GM12878 (cell line): ENCODE measurements around the gene CD83. TPM values are rescaled to one million over a fixed set of nuclear protein-coding genes. Genes with fewer than 3 reads are reported as not detected.
A peak's percentile ranks its signal among the peaks of the same experiment; 100 is the strongest.

ENCODE experiments used
- EED ChIP-seq: sonication (generic); IDR thresholded peaks from 2 replicates; pipeline ENCODE4 v1.6.1; 2016; ENCODE audit warnings: antibody characterized with exemption, low read depth
- LARP7 ChIP-seq: fragments of 450-650 bp; IDR thresholded peaks from 2 replicates; pipeline ENCODE4 v1.6.1; 2017; ENCODE audit warnings: mild to moderate bottlenecking
- SIN3A ChIP-seq: IDR thresholded peaks from 2 replicates; pipeline ENCODE4 v1.6.1; 2012; ENCODE audit warnings: low read depth, low read length, improper control_type of control experiment
- TCF7 ChIP-seq: IDR thresholded peaks from 2 replicates; pipeline ENCODE4 v1.6.1; 2014; ENCODE audit warnings: antibody characterized with exemption, borderline replicate concordance
- ZNF24 ChIP-seq: fragments of 450-650 bp; IDR thresholded peaks from 2 replicates; pipeline ENCODE4 v1.6.1; 2017; ENCODE audit warnings: antibody characterized with exemption, mild to moderate bottlenecking
- polyA plus RNA-seq, 11 experiments: library from polyadenylated mRNA; depleted of rRNA in 4 of 11; unstranded in 6 of 11; stranded (reverse) in 5 of 11; fragments of >200 nt; fragmentation: Nextera tagmentation in 4 of 11; fragmentation: Illumina TruSeq in 1 of 11; extraction: Ambion mirVana in 4 of 11; extraction: Trizol in 1 of 11; gene quantifications; 1 replicate in 1 of 11; 2 replicates in 10 of 11; pipeline versions ENCODE4 v1.2.1 to v1.2.3, GENCODE V29; 2011 to 2016; ENCODE audit warnings: inconsistent platforms in 2 of 11, missing spikeins in 2 of 11, low read depth in 1 of 11
- total RNA-seq, 4 experiments: library from RNA; depleted of rRNA in 3 of 4; stranded (reverse); fragments of >200 nt in 3 of 4; fragmentation: Illumina TruSeq in 1 of 4; extraction: Trizol in 1 of 4; gene quantifications; 2 replicates each; pipeline versions ENCODE4 v1.2.1 to v1.2.3, GENCODE V29; 2013 to 2021
- TF ChIP-seq, protein P1 (sequence below): IDR thresholded peaks from 2 replicates; pipeline ENCODE4 v1.6.1; 2012; ENCODE audit warnings: improper control_type of control experiment, low read depth, low read length; ENCODE audit not compliant: insufficient replicate concordance
- TF ChIP-seq, protein P2 (sequence below): fragments of 450-650 bp; conservative IDR thresholded peaks from 2 replicates; pipeline ENCODE4 v1.6.1; 2017; ENCODE audit warnings: mild to moderate bottlenecking, moderate library complexity

CD83 gene
- total and polyA plus RNA-seq, 10 of the 15 experiments (the other 5 are each of a cell fraction or from before 2014, with no cell fraction given), result 76.1 to 174 (median 129) TPM

DNA sequence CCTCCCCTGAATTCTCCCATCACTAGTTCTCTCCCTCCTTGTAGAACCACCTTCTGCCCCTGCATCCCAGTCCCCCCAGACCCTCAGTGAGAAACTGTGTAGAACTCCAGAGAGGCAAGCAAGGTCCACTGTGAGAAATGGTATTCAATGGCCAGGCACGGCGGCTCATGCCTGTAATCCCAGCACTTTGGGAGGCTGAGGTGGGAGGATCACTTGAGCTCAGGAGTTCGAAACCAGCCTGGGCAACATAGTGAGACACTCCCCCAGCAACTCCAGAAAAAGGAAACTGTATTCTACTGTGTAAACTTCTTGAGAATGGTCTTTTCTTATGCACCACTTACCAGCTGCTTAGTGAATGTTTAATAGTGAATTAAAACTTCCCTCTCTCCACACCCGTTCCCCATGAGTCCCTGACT, 8.2 kb upstream of the CD83 start (continued):
- TF ChIP-seq LARP7 (peak; percentile 7; the same call in 1 of the 2 replicates), SIN3A (no peak), ZNF24 (peak; percentile 63; the same call in 1 of the 2 replicates), TCF7 (no peak), EED (no peak)
- TF ChIP-seq, protein P1, sequence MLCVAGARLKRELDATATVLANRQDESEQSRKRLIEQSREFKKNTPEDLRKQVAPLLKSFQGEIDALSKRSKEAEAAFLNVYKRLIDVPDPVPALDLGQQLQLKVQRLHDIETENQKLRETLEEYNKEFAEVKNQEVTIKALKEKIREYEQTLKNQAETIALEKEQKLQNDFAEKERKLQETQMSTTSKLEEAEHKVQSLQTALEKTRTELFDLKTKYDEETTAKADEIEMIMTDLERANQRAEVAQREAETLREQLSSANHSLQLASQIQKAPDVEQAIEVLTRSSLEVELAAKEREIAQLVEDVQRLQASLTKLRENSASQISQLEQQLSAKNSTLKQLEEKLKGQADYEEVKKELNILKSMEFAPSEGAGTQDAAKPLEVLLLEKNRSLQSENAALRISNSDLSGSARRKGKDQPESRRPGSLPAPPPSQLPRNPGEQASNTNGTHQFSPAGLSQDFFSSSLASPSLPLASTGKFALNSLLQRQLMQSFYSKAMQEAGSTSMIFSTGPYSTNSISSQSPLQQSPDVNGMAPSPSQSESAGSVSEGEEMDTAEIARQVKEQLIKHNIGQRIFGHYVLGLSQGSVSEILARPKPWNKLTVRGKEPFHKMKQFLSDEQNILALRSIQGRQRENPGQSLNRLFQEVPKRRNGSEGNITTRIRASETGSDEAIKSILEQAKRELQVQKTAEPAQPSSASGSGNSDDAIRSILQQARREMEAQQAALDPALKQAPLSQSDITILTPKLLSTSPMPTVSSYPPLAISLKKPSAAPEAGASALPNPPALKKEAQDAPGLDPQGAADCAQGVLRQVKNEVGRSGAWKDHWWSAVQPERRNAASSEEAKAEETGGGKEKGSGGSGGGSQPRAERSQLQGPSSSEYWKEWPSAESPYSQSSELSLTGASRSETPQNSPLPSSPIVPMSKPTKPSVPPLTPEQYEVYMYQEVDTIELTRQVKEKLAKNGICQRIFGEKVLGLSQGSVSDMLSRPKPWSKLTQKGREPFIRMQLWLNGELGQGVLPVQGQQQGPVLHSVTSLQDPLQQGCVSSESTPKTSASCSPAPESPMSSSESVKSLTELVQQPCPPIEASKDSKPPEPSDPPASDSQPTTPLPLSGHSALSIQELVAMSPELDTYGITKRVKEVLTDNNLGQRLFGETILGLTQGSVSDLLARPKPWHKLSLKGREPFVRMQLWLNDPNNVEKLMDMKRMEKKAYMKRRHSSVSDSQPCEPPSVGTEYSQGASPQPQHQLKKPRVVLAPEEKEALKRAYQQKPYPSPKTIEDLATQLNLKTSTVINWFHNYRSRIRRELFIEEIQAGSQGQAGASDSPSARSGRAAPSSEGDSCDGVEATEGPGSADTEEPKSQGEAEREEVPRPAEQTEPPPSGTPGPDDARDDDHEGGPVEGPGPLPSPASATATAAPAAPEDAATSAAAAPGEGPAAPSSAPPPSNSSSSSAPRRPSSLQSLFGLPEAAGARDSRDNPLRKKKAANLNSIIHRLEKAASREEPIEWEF, result no peak
- TF ChIP-seq, protein P2, sequence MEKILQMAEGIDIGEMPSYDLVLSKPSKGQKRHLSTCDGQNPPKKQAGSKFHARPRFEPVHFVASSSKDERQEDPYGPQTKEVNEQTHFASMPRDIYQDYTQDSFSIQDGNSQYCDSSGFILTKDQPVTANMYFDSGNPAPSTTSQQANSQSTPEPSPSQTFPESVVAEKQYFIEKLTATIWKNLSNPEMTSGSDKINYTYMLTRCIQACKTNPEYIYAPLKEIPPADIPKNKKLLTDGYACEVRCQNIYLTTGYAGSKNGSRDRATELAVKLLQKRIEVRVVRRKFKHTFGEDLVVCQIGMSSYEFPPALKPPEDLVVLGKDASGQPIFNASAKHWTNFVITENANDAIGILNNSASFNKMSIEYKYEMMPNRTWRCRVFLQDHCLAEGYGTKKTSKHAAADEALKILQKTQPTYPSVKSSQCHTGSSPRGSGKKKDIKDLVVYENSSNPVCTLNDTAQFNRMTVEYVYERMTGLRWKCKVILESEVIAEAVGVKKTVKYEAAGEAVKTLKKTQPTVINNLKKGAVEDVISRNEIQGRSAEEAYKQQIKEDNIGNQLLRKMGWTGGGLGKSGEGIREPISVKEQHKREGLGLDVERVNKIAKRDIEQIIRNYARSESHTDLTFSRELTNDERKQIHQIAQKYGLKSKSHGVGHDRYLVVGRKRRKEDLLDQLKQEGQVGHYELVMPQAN, result 0 out of 2 replicates have a peak, but pooled peaks have one; percentile 5
- TF ChIP-seq, all 136 proteins: peak for 8
